Keratinocyte (primary cell): ENCODE measurements around the gene PLK1.

Experiments used
- CTCF ChIP-seq, 3 experiments: IDR thresholded peaks in 1 of 3; conservative IDR thresholded peaks in 1 of 3; optimal IDR thresholded peaks in 1 of 3; 2 replicates in 2 of 3; 3 replicates in 1 of 3; pipeline versions ENCODE3 to v1.5.1; 2011; ENCODE audit warnings: low read length in 3 of 3, mild to moderate bottlenecking in 3 of 3, moderate library complexity in 2 of 3, control low read depth in 1 of 3, inconsistent platforms in 1 of 3; ENCODE audit not compliant: insufficient read depth in 2 of 3; ENCODE audit errors: extremely low read depth in 1 of 3
- EZH2 ChIP-seq: IDR thresholded peaks from one replicate; pipeline ENCODE4 v1.6.1; 2012; ENCODE audit warnings: inconsistent platforms, mild to moderate bottlenecking, low read length, moderate library complexity

GRCh38 chr16:23734176-23734893 lies 55.6 kb downstream of the PLK1 start:
- TF ChIP-seq CTCF (optimal IDR thresholded peaks at IDR 0.05 in 1 of 3, IDR thresholded peaks at IDR 0.05 in 1 of 3, conservative IDR thresholded peaks at IDR 0.05 in 1 of 3; ENCODE audit: extremely low read depth in 1 of 3, insufficient read depth in 2 of 3, low read length in 3 of 3) (no peak), EZH2 (no peak)
